Measurements from ENCODE around the gene TRAK1. TPM values are rescaled to one million over a fixed set of nuclear protein-coding genes. Genes with fewer than 3 reads are reported as not detected.

The TRAK1 gene
- total and polyA plus RNA-seq, 4 donors: 18.2 to 65.4 (median 32.5) TPM

- Histone ChIP-seq H3K4me3 (no peak overlapping the region), H3K36me3 (ENCODE audit: control insufficient read depth in 4 of 4, insufficient read depth in 4 of 4, low read length in 4 of 4) (no peaks in the 10 kb centered on the region), H3K27me3 (ENCODE audit: control insufficient read depth in 3 of 3, insufficient read depth in 3 of 3, low read length in 2 of 3) (no peaks in the 10 kb centered on the region), H3K9me3 (ENCODE audit: control insufficient read depth in 4 of 4, insufficient read depth in 3 of 4, low read length in 3 of 4) (no peaks in the 10 kb centered on the region), H3K9ac (ENCODE audit: insufficient read depth in 1 of 2, low read length in 2 of 2) (no peak overlapping the region), H3K4me1 (ENCODE audit: control insufficient read depth in 5 of 5, insufficient read depth in 5 of 5, low read length in 5 of 5) (peaks cover 5 to 39% (median 20%) of the 10 kb centered on the region in 5 donors), H3K27ac (ENCODE audit: low read depth in 1 of 2, low read length in 1 of 2) (peak overlapping the region; percentile 79 to 98)
- no peak for TF ChIP-seq CTCF (IDR thresholded peaks at IDR 0.05; ENCODE audit: control extremely low read depth, extremely low read depth)
- ATAC-seq (ENCODE audit: insufficient read depth, low FRiP score) (no peak), DNase-seq (no peak)
- WGBS, 2 donors: 96 to 97% methylated on average over 1 of the region's 1 CpG
These were observed 28.7 kb upstream of the TRAK1 start for GRCh38 chr3:42062464-42062863.

- Histone ChIP-seq H3K4me1 (ENCODE audit: control insufficient read depth in 5 of 5, insufficient read depth in 5 of 5, low read length in 5 of 5) (peaks cover 12 to 42% (median 31%) of the 10 kb centered on the region in 5 donors), H3K9ac (ENCODE audit: insufficient read depth in 1 of 2, low read length in 2 of 2) (no peak overlapping the region), H3K27me3 (ENCODE audit: control insufficient read depth in 3 of 3, insufficient read depth in 3 of 3, low read length in 2 of 3) (no peaks in the 10 kb centered on the region), H3K4me3 (no peak overlapping the region), H3K27ac (ENCODE audit: low read depth in 1 of 2, low read length in 1 of 2) (peak overlapping the region; percentile 79 to 98), H3K9me3 (ENCODE audit: control insufficient read depth in 4 of 4, insufficient read depth in 3 of 4, low read length in 3 of 4) (no peaks in the 10 kb centered on the region), H3K36me3 (ENCODE audit: control insufficient read depth in 4 of 4, insufficient read depth in 4 of 4, low read length in 4 of 4) (peaks cover 0 to 1% (median 0%) of the 10 kb centered on the region in 4 donors)
- ATAC-seq (ENCODE audit: insufficient read depth, low FRiP score): no peak
- DNase-seq: no peak
- WGBS, 2 donors: 87 to 88% methylated on average over 6 of the region's 6 CpGs
- TF ChIP-seq CTCF (IDR thresholded peaks at IDR 0.05; ENCODE audit: control extremely low read depth, extremely low read depth): no peak
These were observed 27.3 kb upstream of the TRAK1 start for GRCh38 chr3:42063888-42064287.

- no peaks in the 10 kb centered on the region for H3K27me3 ChIP-seq (ENCODE audit: control insufficient read depth in 3 of 3, insufficient read depth in 3 of 3, low read length in 2 of 3)
- peak overlapping the region; percentile 86 to 91 for H3K27ac ChIP-seq (ENCODE audit: low read depth in 1 of 2, low read length in 1 of 2)
- TF ChIP-seq CTCF (IDR thresholded peaks at IDR 0.05; ENCODE audit: control extremely low read depth, extremely low read depth): no peak
- H3K9ac ChIP-seq (ENCODE audit: insufficient read depth in 1 of 2, low read length in 2 of 2): peak overlapping the region in 1 of 2 donors; percentile 54
- ATAC-seq (ENCODE audit: insufficient read depth, low FRiP score) (no peak), DNase-seq (peak; percentile 80 to 92 (median 85))
- 45% methylated on average over 7 of the region's 7 CpGs for WGBS, 2 donors
- peaks cover 0 to 1% (median 0%) of the 10 kb centered on the region in 4 donors for H3K36me3 ChIP-seq (ENCODE audit: control insufficient read depth in 4 of 4, insufficient read depth in 4 of 4, low read length in 4 of 4)
- no peak overlapping the region for H3K4me3 ChIP-seq
- peaks cover 12 to 38% (median 27%) of the 10 kb centered on the region in 5 donors for H3K4me1 ChIP-seq (ENCODE audit: control insufficient read depth in 5 of 5, insufficient read depth in 5 of 5, low read length in 5 of 5)
- H3K9me3 ChIP-seq (ENCODE audit: control insufficient read depth in 4 of 4, insufficient read depth in 3 of 4, low read length in 3 of 4): no peaks in the 10 kb centered on the region
These were observed 24.5 kb upstream of the TRAK1 start for GRCh38 chr3:42066516-42067181.

Data from lung (tissue), 12 donors.